HG02884 (cell line): Measurements from ENCODE around the gene MSH3.
"Not testable (repeated sequence)": the region's sequence is repeated elsewhere in the genome, so short reads cannot be mapped to it uniquely, and the experiment has no call there.

ENCODE experiments used
- ATAC-seq: cut with Tn5 transposase; IDR thresholded peaks from one replicate; pipeline ENCODE4 v1.9.1; 2021; ENCODE audit warnings: mild to moderate bottlenecking, moderate library complexity; ENCODE audit not compliant: unreplicated experiment

The MSH3 gene

DNA sequence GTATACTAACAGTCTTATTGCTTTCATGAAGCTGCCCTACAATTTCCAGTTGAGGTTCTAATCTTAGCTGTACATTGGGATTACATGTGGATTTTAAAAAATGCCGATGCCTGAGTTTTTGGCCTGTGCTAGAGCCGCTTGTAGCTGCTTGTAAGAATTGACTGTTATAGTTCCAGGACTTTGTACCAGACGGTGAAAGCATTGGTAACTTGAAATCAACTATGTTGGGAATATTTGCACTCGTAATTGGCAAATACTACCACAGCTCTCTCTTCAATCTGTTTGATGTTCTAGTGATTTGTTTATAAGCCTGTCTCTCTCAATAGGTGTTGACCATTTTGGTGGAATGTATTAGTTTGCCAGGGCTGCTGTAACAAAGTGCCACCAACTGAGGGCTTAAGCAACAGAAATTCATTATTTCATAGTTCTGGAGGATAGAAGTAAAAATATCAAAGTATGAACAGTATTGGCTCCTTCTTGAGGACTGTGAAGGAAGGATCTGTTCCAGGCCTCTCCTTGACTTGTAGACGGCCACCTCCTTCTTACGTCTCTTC, 50.8 kb downstream of the MSH3 start:
- no peak for ATAC-seq

DNA sequence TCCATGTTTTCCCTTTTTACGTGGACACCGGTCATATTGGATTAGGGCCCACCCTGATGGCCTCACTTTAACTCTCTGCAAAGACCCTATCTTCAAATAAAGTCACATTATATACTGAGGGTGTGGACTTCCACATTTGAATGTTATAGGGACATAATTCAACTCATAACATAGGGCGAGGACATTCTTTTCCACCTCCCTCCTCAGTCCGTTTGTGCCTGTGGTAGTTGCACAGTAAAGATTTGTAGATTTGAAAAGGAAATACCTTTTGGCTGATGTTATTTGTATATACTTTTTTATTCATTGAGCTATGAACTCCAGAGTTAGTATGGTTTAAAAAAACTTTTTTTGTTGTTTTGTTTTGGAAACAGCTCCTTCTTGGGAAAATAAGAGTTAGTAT, 51.3 kb downstream of the MSH3 start:
- ATAC-seq = no peak

DNA sequence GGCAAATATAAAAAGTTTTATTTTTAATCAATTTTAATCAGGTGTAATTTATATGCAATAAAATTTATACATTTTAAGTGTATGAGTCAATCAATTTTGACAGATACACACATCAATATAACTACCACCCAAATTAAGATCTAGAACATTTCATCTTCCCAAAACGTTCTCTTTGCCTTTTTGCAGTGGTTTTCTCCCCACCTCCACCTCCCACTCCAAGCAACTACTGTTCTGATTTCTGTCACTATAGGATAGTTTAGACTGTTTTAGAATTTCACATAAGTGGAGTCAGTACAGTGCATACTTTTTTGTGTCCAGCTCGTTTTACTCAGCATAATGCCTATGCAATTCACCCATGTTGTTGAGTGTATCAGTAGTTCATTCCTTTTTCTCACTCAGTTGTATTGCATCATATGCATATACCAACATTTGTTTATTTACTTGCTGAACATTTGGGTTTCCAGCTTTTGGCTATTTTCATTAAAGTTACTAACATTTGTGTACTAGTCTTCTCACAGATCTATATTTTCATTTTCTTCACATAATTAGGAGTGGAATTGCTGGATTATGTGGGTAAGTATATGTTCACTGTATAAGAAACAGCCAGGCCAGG, 52.5 kb downstream of the MSH3 start:
- ATAC-seq = no peak

GRCh38 chr5:80707645-80708044, 53.2 kb downstream of the MSH3 start:
- ATAC-seq = no peak

DNA sequence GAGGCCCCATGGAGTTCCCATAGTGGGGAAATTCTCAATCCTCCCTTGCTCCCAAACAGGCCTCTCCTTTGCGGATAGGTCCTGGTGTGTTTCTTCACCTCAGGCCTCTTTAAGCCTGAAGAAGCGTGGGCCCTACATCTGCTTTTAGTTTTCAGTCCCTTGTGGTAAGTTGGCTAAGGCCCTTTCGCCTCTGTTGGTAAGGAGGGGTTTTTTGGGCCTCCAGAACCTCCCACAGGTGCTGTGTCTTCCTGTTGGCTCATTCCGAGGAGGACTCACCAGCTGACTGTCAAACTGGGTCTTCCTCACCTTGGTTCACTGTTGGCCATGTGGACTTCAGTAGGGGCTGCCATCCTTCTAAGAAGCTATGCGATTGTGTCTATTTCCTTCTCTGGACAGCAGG, 56.8 kb downstream of the MSH3 start:
- ATAC-seq = no peak

- no peak for ATAC-seq
Measured at GRCh38 chr5:80711938-80712337, 57.5 kb downstream of the MSH3 start.

- ATAC-seq = no peak
Measured at GRCh38 chr5:80712919-80713318, 58.5 kb downstream of the MSH3 start.

DNA sequence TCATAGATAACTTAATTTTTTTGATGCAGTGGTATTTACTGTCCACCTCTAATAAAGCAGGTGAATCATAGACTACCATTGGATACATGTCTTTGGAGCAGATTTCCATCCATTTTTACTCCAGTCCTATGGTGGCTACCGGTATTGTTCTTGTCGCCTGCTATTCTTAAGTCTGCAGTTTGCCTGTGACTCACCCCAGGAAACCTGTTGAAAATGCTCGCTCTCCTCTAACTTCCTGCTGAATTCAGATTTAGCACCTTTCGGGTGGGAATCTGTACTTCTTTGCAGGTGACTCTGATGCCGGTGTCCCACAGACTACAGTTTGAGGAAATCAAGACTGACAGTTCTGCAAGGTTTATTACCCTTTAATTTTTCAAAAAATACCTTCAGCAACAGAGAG, 59.2 kb downstream of the MSH3 start:
- ATAC-seq = no peak

GRCh38 chr5:80714570-80715298, 60.3 kb downstream of the MSH3 start:
- no peak for ATAC-seq

- ATAC-seq = no peak
Measured at GRCh38 chr5:80715887-80716286, 61.4 kb downstream of the MSH3 start.

DNA sequence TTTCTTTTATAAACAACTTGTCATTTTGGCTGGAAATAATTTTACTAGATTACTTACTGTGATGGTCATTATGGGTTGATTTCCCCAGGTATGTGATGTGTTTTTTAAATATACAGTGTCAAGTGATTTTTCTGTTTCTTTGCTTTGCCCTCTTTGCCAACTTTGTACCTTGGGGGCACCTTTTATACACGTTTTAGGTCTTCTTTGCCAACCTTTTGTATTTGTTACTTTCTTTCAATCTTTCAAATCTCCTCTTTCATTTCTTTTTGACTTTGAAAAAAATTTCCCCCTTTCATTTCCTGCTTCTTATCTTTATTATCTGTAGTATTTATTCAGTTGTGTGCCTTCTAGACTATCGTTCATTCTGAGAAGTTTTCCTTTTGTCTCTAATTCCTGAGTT, 65.7 kb downstream of the MSH3 start:
- no peak for ATAC-seq

GRCh38 chr5:80722916-80723315, 68.5 kb downstream of the MSH3 start:
- no peak for ATAC-seq

DNA sequence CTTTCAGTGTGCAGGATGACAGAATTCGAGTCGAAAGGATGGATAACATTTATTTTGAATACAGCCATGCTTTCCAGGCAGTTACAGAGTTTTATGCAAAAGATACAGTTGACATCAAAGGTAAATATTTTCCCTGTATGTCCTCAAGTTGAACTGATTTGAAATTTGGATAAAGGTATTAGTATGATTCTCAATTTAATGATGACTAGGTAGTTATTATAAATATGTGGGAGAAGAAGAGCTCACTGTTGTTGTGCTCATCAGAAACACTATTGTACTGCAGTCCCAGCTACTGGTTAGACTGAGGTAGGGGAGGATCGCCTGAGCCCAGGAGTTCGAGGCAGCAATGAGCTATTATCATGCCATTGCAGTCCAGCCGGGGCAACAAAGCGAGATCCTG, 71.0 kb downstream of the MSH3 start:
- ATAC-seq = no peak

GRCh38 chr5:80736730-80737129, 82.3 kb downstream of the MSH3 start:
- no peak for ATAC-seq

- no peak for ATAC-seq
Measured at GRCh38 chr5:80738466-80738865, 84.0 kb downstream of the MSH3 start.

DNA sequence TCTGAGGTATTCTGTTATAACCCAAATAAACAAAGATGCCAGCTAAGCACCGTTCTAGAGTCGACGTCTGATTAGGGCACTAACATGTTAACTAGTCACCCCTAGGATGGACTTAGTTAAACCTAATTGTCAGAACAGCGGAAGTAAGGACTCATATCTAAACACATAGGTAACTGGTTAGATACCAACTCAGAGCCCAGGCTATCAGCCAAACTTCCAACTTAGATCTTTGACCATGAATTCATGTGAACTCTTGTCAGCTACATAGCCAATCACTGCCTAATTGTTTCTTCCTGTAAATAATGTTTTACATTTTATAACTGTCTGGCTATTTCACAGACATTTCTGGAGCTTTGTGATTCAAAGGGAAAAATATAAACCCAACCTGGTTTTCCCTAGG, 84.6 kb downstream of the MSH3 start:
- ATAC-seq = no peak

GRCh38 chr5:80739496-80739895, 85.0 kb downstream of the MSH3 start:
- ATAC-seq = no peak

- no peak for ATAC-seq
Measured at GRCh38 chr5:80739898-80740297, 85.4 kb downstream of the MSH3 start.

- not testable (repeated sequence) for ATAC-seq
Measured at GRCh38 chr5:80740488-80740887, 86.0 kb downstream of the MSH3 start.

DNA sequence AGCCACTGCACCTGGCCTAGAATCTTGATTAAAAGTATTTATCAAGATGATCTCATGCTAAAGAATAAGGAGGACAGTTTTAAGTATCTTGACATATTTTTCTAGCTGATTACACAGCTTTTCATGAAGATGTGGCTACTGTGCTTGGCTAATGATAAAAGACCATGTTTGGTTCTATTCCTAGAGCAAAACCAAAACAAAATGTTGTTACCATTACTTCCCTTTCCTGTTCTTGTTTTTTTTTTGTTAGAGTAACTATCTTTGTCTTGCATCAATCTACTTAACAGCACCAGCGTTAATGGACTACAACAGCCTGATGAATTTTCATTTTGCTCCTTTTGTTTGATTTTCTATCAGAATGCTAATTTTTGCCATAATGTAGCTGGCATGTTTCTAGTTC, 86.5 kb downstream of the MSH3 start:
- ATAC-seq = no peak

GRCh38 chr5:80744149-80744548, 89.7 kb downstream of the MSH3 start:
- no peak for ATAC-seq

- no peak for ATAC-seq
Measured at GRCh38 chr5:80745490-80745889, 91.0 kb downstream of the MSH3 start.

GRCh38 chr5:80747922-80748321, 93.5 kb downstream of the MSH3 start:
- ATAC-seq = no peak
